ENCODE measurements around the gene CLEC4A.
A peak's percentile ranks its signal among the peaks of the same experiment; 100 is the strongest.
"Not testable (repeated sequence)": the region's sequence is repeated elsewhere in the genome, so short reads cannot be mapped to it uniquely, and the experiment has no call there.

Gene CLEC4A

DNA sequence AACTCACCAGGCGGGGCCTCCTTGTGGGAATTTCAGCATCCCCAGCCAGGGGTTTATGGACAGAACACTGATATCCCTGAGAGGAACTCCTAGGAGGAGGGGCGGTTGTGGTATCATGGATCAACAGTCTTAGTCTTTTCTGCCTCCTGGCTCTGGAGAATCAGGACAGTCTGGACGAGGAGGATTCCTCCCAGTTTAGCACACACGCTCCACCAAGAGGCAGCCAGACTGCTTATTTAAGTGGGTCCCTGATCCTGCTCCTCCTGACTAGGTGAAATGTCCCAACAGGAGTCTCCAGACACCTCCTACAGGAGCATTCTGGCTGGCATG is 23.0 kb downstream of the CLEC4A start:
- H3K9me3 ChIP-seq = no peaks in the 10 kb centered on the region
- H3K36me3 ChIP-seq = no peaks in the 10 kb centered on the region
- H3K4me3 ChIP-seq (ENCODE audit: low read depth, low read length) = peak overlapping the region; percentile 40
- H3K4me1 ChIP-seq = peaks cover 3% of the 10 kb centered on the region; the same call in 1 of the 2 replicates
- no peak for DNase-seq
- TF ChIP-seq, protein P1, sequence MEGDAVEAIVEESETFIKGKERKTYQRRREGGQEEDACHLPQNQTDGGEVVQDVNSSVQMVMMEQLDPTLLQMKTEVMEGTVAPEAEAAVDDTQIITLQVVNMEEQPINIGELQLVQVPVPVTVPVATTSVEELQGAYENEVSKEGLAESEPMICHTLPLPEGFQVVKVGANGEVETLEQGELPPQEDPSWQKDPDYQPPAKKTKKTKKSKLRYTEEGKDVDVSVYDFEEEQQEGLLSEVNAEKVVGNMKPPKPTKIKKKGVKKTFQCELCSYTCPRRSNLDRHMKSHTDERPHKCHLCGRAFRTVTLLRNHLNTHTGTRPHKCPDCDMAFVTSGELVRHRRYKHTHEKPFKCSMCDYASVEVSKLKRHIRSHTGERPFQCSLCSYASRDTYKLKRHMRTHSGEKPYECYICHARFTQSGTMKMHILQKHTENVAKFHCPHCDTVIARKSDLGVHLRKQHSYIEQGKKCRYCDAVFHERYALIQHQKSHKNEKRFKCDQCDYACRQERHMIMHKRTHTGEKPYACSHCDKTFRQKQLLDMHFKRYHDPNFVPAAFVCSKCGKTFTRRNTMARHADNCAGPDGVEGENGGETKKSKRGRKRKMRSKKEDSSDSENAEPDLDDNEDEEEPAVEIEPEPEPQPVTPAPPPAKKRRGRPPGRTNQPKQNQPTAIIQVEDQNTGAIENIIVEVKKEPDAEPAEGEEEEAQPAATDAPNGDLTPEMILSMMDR (IDR thresholded peaks at IDR 0.05; ENCODE audit: low read depth, low read length) = no peak
- H3K27me3 ChIP-seq = peaks cover 6% of the 10 kb centered on the region

DNA sequence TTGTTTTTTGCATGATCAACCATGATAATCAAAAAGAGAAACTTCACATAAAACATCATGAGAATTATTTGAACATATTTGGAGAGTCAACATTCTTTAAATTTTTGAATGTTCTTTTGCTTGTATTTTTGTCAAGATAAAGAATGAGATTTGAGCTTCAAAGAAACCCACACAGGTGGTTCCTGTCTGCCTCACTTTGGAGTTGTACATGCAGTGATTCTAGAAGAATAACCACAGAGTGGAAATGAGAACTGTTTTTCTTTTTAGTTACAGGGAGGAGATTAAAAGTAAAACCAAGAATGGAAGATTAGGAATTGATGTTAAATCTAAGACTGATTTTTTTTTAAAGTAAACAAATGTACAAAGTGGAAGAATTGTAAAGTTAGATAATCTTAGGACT is 31.1 kb downstream of the CLEC4A start:
- no peak for DNase-seq
- Histone ChIP-seq H3K36me3 (no peaks in the 10 kb centered on the region), H3K4me1 (no peaks in the 10 kb centered on the region), H3K4me3 (ENCODE audit: low read depth, low read length) (no peak overlapping the region), H3K9me3 (no peaks in the 10 kb centered on the region), H3K27me3 (peaks cover 3% of the 10 kb centered on the region; the same call in 1 of the 2 replicates)
- TF ChIP-seq, protein P1 (IDR thresholded peaks at IDR 0.05; ENCODE audit: low read depth, low read length) = no peak

DNA sequence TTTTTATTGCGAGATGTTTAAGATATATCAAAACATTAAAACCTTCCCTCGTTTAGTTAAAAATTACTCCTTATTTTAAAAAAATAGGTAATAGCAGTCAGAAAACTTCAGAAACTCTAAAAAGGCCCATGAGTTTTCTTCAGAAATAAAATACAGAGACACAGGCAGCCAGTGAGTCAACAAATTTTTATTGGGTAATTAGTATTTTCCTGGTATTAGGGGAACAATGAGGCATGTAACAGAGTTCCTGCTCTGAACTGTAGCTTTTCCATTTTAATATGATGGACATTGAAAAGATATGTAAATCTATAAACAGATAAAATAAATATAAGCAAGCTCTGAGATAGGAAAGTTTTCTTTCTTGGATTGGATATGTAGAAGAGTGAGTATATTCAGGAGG is 33.0 kb downstream of the CLEC4A start:
- Histone ChIP-seq H3K4me1 (no peaks in the 10 kb centered on the region), H3K36me3 (no peaks in the 10 kb centered on the region), H3K4me3 (ENCODE audit: low read depth, low read length) (no peak overlapping the region), H3K9me3 (no peaks in the 10 kb centered on the region), H3K27me3 (peaks cover 3% of the 10 kb centered on the region; the same call in 1 of the 2 replicates)
- DNase-seq = no peak
- TF ChIP-seq, protein P1 (IDR thresholded peaks at IDR 0.05; ENCODE audit: low read depth, low read length) = no peak

DNA sequence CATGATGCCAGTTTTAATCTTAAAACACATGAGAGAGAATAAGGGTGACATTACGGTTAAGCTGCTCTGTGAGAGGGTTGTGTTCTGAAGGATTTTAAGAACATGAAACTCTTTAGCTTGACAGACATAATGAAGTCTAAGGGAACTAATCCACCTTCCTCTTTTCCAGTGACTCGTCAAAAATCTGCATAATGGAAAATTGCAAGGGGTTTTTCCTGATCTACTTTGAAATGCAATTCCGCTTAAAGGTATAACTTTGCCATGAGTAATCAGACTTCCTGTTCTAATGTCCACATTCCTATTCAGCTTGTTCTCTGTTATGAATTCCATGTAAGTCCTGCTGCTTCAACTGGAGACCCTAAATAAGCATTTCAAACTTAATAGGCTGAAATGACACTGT is 33.4 kb downstream of the CLEC4A start, which contains the start of gene ZNF705A:
ZNF705A (plus strand) TSS at position 171 of the 400 bp plus-strand sequence. CDS start 15,611 bp downstream, outside the sequence.
- TF ChIP-seq, protein P1 (IDR thresholded peaks at IDR 0.05; ENCODE audit: low read depth, low read length) = no peak
- Histone ChIP-seq H3K9me3 (no peaks in the 10 kb centered on the region), H3K36me3 (no peaks in the 10 kb centered on the region), H3K27me3 (peaks cover 3% of the 10 kb centered on the region; the same call in 1 of the 2 replicates), H3K4me1 (no peaks in the 10 kb centered on the region), H3K4me3 (ENCODE audit: low read depth, low read length) (no peak within 1 kb of the TSS)
- DNase-seq = no peak

DNA sequence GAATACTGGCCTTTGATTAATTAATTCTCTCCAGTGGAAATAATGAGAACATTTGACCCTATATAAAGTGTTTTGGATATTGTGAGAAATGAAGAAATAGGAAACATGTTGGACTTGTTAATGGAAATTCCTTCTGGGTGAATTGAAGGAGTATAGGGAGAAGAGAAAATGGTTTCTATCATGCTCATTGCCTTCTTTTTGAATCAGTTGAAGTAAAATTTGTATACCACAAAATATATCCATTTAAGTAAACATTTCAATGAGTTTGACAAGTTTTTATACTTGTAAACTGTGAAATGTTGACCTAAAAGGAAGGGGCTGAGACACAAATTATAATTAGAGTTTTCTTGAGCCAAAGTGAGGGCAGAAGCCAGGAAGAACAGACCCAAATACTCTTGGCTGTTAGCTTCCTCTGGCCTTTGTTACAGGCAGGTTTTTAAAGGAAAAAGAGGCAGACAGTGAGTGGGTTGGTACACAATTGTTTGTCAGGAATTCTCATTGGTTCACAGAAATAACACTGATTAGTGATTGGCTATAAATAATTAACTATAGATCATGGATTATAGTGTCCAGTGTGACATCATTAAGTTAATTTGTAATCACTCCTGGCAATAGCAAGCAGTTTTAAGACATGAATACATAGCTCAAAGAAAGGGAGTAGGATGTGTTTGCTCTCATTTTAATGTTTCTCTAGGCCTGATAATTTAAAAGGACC is 34.2 kb downstream of the CLEC4A start:
- TF ChIP-seq, protein P1 (IDR thresholded peaks at IDR 0.05; ENCODE audit: low read depth, low read length) = no peak
- Histone ChIP-seq H3K4me1 (no peaks in the 10 kb centered on the region), H3K4me3 (ENCODE audit: low read depth, low read length) (no peak overlapping the region), H3K27me3 (peaks cover 3% of the 10 kb centered on the region; the same call in 1 of the 2 replicates), H3K36me3 (no peaks in the 10 kb centered on the region), H3K9me3 (no peaks in the 10 kb centered on the region)
- no peak for DNase-seq

DNA sequence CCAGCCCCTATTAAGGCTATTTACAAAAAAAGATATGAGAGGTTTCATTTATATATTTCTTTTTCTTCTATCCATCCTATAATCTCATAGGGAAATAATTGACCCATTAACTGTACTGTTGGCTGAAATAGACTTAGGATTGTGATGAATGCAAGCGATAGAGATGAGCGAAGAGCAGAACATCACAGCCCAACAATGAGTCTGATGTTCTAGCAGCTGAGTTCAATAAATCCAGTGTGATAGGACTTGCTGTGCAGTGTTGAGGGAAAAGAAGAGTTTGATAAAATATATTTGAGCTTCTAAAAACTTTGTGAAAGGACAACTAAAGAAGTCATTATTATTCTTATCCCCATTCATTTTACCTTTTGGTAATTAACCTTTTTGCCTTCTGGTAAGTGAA is 49.5 kb downstream of the CLEC4A start:
- not testable (repeated sequence) for H3K36me3 ChIP-seq; H3K27me3 ChIP-seq; H3K9me3 ChIP-seq; DNase-seq; H3K4me1 ChIP-seq; H3K4me3 ChIP-seq (ENCODE audit: low read depth, low read length)
